Psoas muscle (tissue), 8 donors: Measurements from ENCODE around the gene GHRH. TPM values are rescaled to one million over a fixed set of nuclear protein-coding genes. Genes with fewer than 3 reads are reported as not detected.

ENCODE experiments used
- ATAC-seq, 4 donors: fragments of 200-7000 bp; cut with Tn5 transposase; one replicate each; pipeline ENCODE4 v1.9.1; 2020; ENCODE audit warnings: moderate library complexity in 3 of 4, mild to moderate bottlenecking in 2 of 4
- DNase-seq, 2 donors: peaks; one replicate each; pipeline ENCODE4 v3.0.0-alpha.2; 2020
- H3K27ac ChIP-seq: fragments of 200-600 bp; one replicate; pipeline ENCODE4 v1.8.0; 2022
- H3K27me3 ChIP-seq, 3 donors: fragments of 200-600 bp in 1 of 3; one replicate each; pipeline versions ENCODE4 v1.6.1 to v1.8.0; 2013 to 2022; ENCODE audit warnings: low read length in 2 of 3, mild to moderate bottlenecking in 2 of 3, moderate library complexity in 1 of 3; ENCODE audit not compliant: insufficient read depth in 3 of 3
- H3K36me3 ChIP-seq, 2 donors: fragments of 200-600 bp in 1 of 2; one replicate each; pipeline versions ENCODE4 v1.6.1 to v1.8.0; 2013 to 2022; ENCODE audit warnings: low read depth in 1 of 2, mild to moderate bottlenecking in 1 of 2, moderate library complexity in 1 of 2; ENCODE audit not compliant: insufficient read depth in 1 of 2
- H3K4me1 ChIP-seq: fragments of 200-600 bp; one replicate; pipeline ENCODE4 v1.8.0; 2022
- H3K4me3 ChIP-seq: fragments of 200-600 bp; one replicate; pipeline ENCODE4 v1.8.0; 2022; ENCODE audit warnings: mild to moderate bottlenecking
- H3K9me3 ChIP-seq: fragments of 200-600 bp; one replicate; pipeline ENCODE4 v1.8.0; 2022
- WGBS, 3 donors: extraction: QIAGEN DNeasy Blood & Tissue Kit; methylation state at CpG; one replicate each; pipeline versions ENCODE4 v1.1.6 to v1.1.7; 2013; 5-methylcytosine and 5-hydroxymethylcytosine counted together
- intact Hi-C, 2 donors: fragments of 100-400 bp; cut with DNase I; formaldehyde crosslinking; loops; one replicate each; pipeline versions ENCODE4 v1.11.0 to v1.14.2; 2022
- polyA plus RNA-seq, 3 donors: library from polyadenylated mRNA; stranded (reverse); fragments of 200-250 nt; gene quantifications; one replicate each; pipeline ENCODE4 v1.2.3, GENCODE V29; 2013
- total RNA-seq, 4 donors: library from RNA; stranded (reverse); fragmentation: NEBNext Ultra II Directional in 2 of 4; extraction: Animal tissue kit (Norgen Biotek cat#: 25700) in 2 of 4; gene quantifications; one replicate each; pipeline versions ENCODE4 v1.2.1 to v1.2.4, GENCODE V29; 2021 to 2023
- TF ChIP-seq, protein P1 (sequence below): fragments of 200-600 bp; IDR thresholded peaks from one replicate; pipeline ENCODE4 v1.8.0; 2022; ENCODE audit warnings: antibody characterized with exemption
- donor health status: healthy with polysubstance abuse.
- donor health status: DM: no; HTN: no; CAD: no; lungs with moderate emphysema.
- donor health status: Bipolar disorder and iron deficiency.
- donor health status: healthy.
- donor health status: DM: yes; HTN: yes; CAD: no.
- donor health status: DM: no; HTN: no; CAD: no.
- donor health status: DM: no; HTN: no; CAD: no.
- donor health status: DM: yes; HTN: yes; CAD: no.

Gene GHRH
- total and polyA plus RNA-seq, 7 donors, result not detected

DNA sequence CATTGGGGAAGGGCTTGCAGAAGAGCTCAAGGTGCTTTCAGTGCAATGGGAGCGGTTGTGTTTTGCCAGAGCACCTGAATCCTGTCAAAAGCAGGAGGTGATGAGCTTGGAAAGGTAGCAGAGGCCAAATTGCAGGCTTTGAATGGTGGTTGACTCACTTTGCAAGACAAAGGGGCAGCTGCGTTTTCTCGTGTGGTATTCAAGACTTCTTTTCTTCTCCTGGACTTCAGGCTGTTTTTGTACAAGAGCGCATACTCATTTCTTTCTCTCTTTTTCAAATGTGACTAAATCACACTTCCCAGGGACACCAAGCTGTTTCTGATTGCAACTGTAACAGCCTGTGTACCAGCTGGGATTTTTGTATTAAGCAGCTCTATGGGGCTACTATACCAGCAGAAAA is 32.3 kb downstream of the GHRH start:
- no peak for ATAC-seq
- Histone ChIP-seq H3K9me3 (no peaks in the 10 kb centered on the region), H3K27ac (peak overlapping the region; percentile 88), H3K27me3 (no peaks in the 10 kb centered on the region), H3K4me1 (peaks cover 70% of the 10 kb centered on the region), H3K36me3 (peaks cover 28 to 95% of the 10 kb centered on the region in 2 donors), H3K4me3 (no peak overlapping the region)
- TF ChIP-seq, protein P1, sequence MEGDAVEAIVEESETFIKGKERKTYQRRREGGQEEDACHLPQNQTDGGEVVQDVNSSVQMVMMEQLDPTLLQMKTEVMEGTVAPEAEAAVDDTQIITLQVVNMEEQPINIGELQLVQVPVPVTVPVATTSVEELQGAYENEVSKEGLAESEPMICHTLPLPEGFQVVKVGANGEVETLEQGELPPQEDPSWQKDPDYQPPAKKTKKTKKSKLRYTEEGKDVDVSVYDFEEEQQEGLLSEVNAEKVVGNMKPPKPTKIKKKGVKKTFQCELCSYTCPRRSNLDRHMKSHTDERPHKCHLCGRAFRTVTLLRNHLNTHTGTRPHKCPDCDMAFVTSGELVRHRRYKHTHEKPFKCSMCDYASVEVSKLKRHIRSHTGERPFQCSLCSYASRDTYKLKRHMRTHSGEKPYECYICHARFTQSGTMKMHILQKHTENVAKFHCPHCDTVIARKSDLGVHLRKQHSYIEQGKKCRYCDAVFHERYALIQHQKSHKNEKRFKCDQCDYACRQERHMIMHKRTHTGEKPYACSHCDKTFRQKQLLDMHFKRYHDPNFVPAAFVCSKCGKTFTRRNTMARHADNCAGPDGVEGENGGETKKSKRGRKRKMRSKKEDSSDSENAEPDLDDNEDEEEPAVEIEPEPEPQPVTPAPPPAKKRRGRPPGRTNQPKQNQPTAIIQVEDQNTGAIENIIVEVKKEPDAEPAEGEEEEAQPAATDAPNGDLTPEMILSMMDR, result no peak
- 82 to 91% (median 91%) methylated on average over 4 of the region's 4 CpGs for WGBS, 3 donors
- no peak for DNase-seq
- intact Hi-C loops, result loop anchor here in 1 of 2 donors (5.0 kb wide), 1 partner anchor 37 kb away; no protein-coding TSS in a partner anchor

GRCh38 chr20:37228656-37229055 is 33.0 kb downstream of the GHRH start:
- Histone ChIP-seq H3K27ac (peak overlapping the region; percentile 88), H3K4me1 (peaks cover 69% of the 10 kb centered on the region), H3K4me3 (peak overlapping the region; percentile 19), H3K36me3 (peaks cover 28 to 95% of the 10 kb centered on the region in 2 donors), H3K9me3 (no peaks in the 10 kb centered on the region), H3K27me3 (no peaks in the 10 kb centered on the region)
- WGBS, 3 donors, result 35 to 38% (median 38%) methylated on average over 5 of the region's 5 CpGs
- peak in 1 of 2 donors; percentile 61 for DNase-seq
- intact Hi-C loops, result loop anchor here in 1 of 2 donors (5.0 kb wide), 1 partner anchor 36 kb away; no protein-coding TSS in a partner anchor
- peak; percentile 56 to 86 (median 84) for ATAC-seq
- TF ChIP-seq, protein P1, result no peak

- TF ChIP-seq, protein P1, result no peak
- ATAC-seq (peak in 3 of 4 donors; percentile 42 to 53 (median 51)), DNase-seq (no peak)
- Histone ChIP-seq H3K4me1 (peaks cover 68% of the 10 kb centered on the region), H3K4me3 (peak overlapping the region; percentile 19), H3K27me3 (no peaks in the 10 kb centered on the region), H3K36me3 (peaks cover 28 to 95% of the 10 kb centered on the region in 2 donors), H3K9me3 (no peaks in the 10 kb centered on the region), H3K27ac (peak overlapping the region; percentile 88)
- intact Hi-C loops, result loop anchor here in 1 of 2 donors (5.0 kb wide), 1 partner anchor 36 kb away; no protein-coding TSS in a partner anchor
- 27 to 37% (median 34%) methylated on average over 6 of the region's 6 CpGs for WGBS, 3 donors
These were observed 33.5 kb downstream of the GHRH start for GRCh38 chr20:37228082-37228481.

GRCh38 chr20:37226889-37227288 is 34.7 kb downstream of the GHRH start:
- Histone ChIP-seq H3K27ac (peak overlapping the region; percentile 42), H3K27me3 (no peaks in the 10 kb centered on the region), H3K4me1 (peaks cover 74% of the 10 kb centered on the region), H3K4me3 (no peak overlapping the region), H3K9me3 (no peaks in the 10 kb centered on the region), H3K36me3 (peaks cover 28 to 86% of the 10 kb centered on the region in 2 donors)
- WGBS, 3 donors, result 64 to 74% (median 69%) methylated on average over 3 of the region's 3 CpGs
- ATAC-seq (no peak), DNase-seq (peak; percentile 25 to 76)
- TF ChIP-seq, protein P1, result no peak
- intact Hi-C loops, result loop anchor here in 1 of 2 donors (5.0 kb wide), 1 partner anchor 35 kb away; no protein-coding TSS in a partner anchor
